GM10847 (cell line): ENCODE measurements around the gene HMGB1.

Source experiments
- POLR2A ChIP-seq: IDR thresholded peaks from 2 replicates; pipeline ENCODE4 v1.6.1; 2011; ENCODE audit not compliant: insufficient read length; ENCODE audit errors: extremely low read depth

HMGB1 gene

GRCh38 chr13:30446126-30446500 lies 19.6 kb downstream of the HMGB1 start:
- no peak for TF ChIP-seq POLR2A

DNA sequence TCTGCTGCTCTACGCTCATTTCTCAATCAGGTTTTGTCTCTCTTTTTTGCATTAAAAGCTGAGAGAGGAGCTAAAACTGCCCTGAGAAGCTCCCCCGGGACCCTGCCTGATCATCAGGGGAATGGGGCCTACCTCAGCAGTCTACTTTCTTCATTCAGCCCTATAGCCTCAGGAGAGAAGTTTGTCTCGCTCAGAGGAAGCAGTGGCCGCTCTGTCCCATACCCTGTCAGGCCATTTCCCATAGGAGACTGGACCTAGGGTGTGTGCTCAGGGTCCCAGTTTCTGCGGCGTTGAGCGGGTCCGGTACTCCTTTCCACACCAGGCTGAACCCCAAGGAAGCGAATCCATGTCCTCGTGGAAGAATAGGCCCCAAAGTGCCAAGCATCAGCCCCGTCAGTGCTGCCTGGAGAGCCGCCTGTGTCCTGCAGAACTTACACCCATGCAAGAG lies 21.8 kb downstream of the HMGB1 start:
- TF ChIP-seq POLR2A: no peak

DNA sequence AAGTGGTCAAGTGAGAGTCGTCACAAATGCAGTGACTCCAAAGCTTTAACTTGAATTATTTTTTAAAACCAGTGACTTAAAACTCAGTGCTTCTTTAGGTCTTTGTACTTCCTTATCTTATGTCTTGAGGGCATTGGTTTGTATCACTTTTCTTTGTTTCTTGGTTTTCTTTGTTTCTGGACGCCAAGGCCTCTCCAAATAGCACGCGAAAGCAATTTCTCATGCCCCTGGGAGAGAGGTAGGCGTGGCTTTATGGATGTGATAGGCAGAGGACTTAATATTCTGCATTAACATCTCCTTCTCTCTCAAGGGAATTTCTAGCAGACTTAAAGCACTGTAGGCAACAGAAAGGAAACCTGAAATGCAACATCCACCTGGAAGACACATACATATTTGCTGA lies 22.8 kb downstream of the HMGB1 start:
- no peak for TF ChIP-seq POLR2A

DNA sequence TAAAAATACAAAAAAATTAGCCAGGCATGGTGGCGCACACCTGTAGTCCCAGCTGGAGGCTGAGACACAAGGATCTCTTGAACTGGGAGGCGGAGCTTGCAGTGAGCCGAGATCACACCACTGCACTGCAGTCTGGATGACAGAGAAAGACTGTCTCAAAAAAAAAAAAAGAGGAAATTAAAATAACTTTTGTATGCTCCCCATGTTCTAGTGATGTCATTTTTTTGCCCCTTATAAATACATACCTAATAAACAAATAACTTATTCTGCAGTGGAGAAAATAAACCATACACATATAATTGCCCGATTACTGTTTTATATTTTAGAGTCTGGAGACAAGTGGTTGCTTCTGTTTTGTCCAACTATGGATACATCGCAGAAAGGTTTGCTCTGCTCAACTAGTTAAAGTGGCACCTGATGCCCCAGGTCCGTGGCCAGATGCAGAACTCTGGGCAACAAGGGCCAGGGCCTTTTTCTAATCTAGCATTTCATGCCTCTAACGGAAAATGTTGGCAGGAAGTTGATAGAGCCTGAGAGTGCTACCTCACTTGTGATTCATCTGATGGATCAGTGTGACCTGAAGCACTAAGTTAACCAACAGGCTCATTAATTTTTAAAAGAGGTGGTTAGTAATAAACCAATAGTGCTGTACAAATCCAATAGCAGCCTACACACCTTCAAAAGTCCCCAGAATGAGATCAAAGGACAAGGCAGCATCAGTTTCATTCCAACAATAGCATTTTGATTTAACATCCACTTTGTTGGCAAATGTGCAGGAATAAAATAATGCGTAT lies 24.6 kb downstream of the HMGB1 start:
- no peak for TF ChIP-seq POLR2A

- TF ChIP-seq POLR2A: no peak
Observed at GRCh38 chr13:30438286-30438685, 27.4 kb downstream of the HMGB1 start.

DNA sequence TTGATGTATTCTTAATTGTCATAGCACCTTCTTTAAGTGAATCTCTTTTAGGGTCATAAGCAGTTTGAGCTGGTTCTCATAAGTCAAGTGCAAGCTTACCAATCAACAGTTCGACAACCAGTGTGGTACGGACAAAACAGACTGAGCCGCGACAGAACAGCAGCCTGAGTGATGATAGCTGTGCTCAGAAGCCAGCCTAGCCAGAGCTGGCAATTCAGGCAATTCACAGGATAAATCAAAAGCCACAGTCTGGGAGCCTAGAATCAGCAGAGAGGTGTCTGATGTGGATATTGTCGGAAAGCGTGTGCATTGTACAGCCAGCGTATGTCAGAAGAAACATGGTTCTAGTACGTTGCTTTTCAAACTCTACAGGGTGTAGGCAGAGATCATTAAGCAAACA lies 28.6 kb downstream of the HMGB1 start:
- TF ChIP-seq POLR2A: no peak

DNA sequence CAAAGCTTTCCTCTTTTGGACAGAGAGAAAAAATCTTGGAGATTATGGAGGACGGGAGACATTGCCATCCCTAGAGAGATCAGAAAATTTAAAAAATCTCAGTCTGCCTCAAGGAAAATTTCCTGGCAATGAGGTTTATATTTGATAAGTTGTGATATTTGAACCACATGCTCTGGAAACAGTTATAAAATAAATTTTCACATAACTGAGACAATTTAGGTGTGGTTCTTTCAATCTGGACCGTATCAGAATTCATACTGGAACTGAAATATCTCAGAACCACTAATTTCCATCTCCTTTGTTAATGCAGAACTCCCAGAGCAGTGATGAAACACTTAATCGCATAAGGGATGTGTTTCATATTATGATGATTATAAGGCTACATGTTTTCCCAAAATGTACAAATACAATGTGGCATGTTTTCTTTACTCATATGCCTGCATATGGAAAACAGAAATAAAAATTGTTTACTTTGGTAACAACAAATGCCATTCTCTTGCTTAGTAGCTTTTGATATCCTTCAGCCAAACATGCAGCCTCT lies 29.8 kb downstream of the HMGB1 start:
- no peak for TF ChIP-seq POLR2A

GRCh38 chr13:30431269-30431940 lies 34.3 kb downstream of the HMGB1 start:
- TF ChIP-seq POLR2A: no peak

- TF ChIP-seq POLR2A: no peak
Observed at GRCh38 chr13:30429721-30430694, 35.7 kb downstream of the HMGB1 start.

GRCh38 chr13:30429235-30429634 lies 36.5 kb downstream of the HMGB1 start:
- TF ChIP-seq POLR2A: no peak

GRCh38 chr13:30423891-30424290 lies 41.8 kb downstream of the HMGB1 start:
- TF ChIP-seq POLR2A: no peak

GRCh38 chr13:30422054-30422839 lies 43.5 kb downstream of the HMGB1 start, which contains the start of gene UBE2L5:
Gene UBE2L5, plus strand, starts transcription at chr13:30422493. Its CDS starts 5,498 bp downstream, at chr13:30427991.
- peak; percentile 50 for TF ChIP-seq POLR2A

- TF ChIP-seq POLR2A: peak; percentile 7
Observed at GRCh38 chr13:30421093-30422053, 44.4 kb downstream of the HMGB1 start.
